Measurements from ENCODE around the gene CALD1.

CALD1 gene

GRCh38 chr7:134787064-134787463, 7.6 kb downstream of the CALD1 start:
- no peak for DNase-seq (ENCODE audit: low read depth)

- no peak for DNase-seq (ENCODE audit: low read depth)
These were observed 8.3 kb downstream of the CALD1 start for GRCh38 chr7:134787720-134788119.

- no peak for DNase-seq (ENCODE audit: low read depth)
These were observed 8.8 kb downstream of the CALD1 start for GRCh38 chr7:134788191-134788590.

- DNase-seq (ENCODE audit: low read depth), result no peak
These were observed 10.7 kb downstream of the CALD1 start for GRCh38 chr7:134789967-134790685.

- no peak for DNase-seq (ENCODE audit: low read depth)
These were observed 13.5 kb downstream of the CALD1 start for GRCh38 chr7:134792968-134793367.

GRCh38 chr7:134795231-134795630, 15.8 kb downstream of the CALD1 start:
- no peak for DNase-seq (ENCODE audit: low read depth)

GRCh38 chr7:134798155-134798554, 18.7 kb downstream of the CALD1 start:
- no peak for DNase-seq (ENCODE audit: low read depth)

GRCh38 chr7:134799377-134799776, 19.9 kb downstream of the CALD1 start:
- no peak for DNase-seq (ENCODE audit: low read depth)

- DNase-seq (ENCODE audit: low read depth), result no peak
These were observed 23.3 kb downstream of the CALD1 start for GRCh38 chr7:134802762-134803161.

- DNase-seq (ENCODE audit: low read depth), result no peak
These were observed 24.9 kb downstream of the CALD1 start for GRCh38 chr7:134804351-134804750.

GRCh38 chr7:134804854-134805253, 25.4 kb downstream of the CALD1 start:
- DNase-seq (ENCODE audit: low read depth), result no peak

GRCh38 chr7:134806197-134806596, 26.8 kb downstream of the CALD1 start:
- no peak for DNase-seq (ENCODE audit: low read depth)

- DNase-seq (ENCODE audit: low read depth), result no peak
These were observed 30.2 kb downstream of the CALD1 start for GRCh38 chr7:134809616-134810015.

- no peak for DNase-seq (ENCODE audit: low read depth)
These were observed 32.3 kb downstream of the CALD1 start for GRCh38 chr7:134811765-134812164.

GRCh38 chr7:134813663-134814396, 34.4 kb downstream of the CALD1 start:
- no peak for DNase-seq (ENCODE audit: low read depth)

- DNase-seq (ENCODE audit: low read depth), result no peak
These were observed 35.4 kb downstream of the CALD1 start for GRCh38 chr7:134814730-134815364.

- no peak for DNase-seq (ENCODE audit: low read depth)
These were observed 39.3 kb downstream of the CALD1 start for GRCh38 chr7:134818613-134819345.

GRCh38 chr7:134819401-134819800, 40.0 kb downstream of the CALD1 start:
- no peak for DNase-seq (ENCODE audit: low read depth)

- DNase-seq (ENCODE audit: low read depth), result no peak
These were observed 40.9 kb downstream of the CALD1 start for GRCh38 chr7:134820295-134820694.

GRCh38 chr7:134820778-134821177, 41.3 kb downstream of the CALD1 start:
- no peak for DNase-seq (ENCODE audit: low read depth)

- DNase-seq (ENCODE audit: low read depth), result no peak
These were observed 44.0 kb downstream of the CALD1 start for GRCh38 chr7:134823400-134823799.

- DNase-seq (ENCODE audit: low read depth), result no peak
These were observed 46.2 kb downstream of the CALD1 start for GRCh38 chr7:134825666-134826065.
